H1 (cell line): ENCODE data around the gene SYNGR3. TPM values are rescaled to one million over a fixed set of nuclear protein-coding genes. Genes with fewer than 3 reads are reported as not detected.

Experiments
- CTCF ChIA-PET: fragments of 300-600 bp; sonication (Branson Sonifier 250); formaldehyde crosslinking; loops from one replicate; lab custom pipeline; 2021; ENCODE audit not compliant: partially characterized antibody; lab: Charles Lee
- POLR2A ChIA-PET: fragments of 300-600 bp; sonication (Branson Sonifier 250); formaldehyde crosslinking; loops from one replicate; lab custom pipeline; 2021; ENCODE audit warnings: inconsistent platforms; ENCODE audit not compliant: partially characterized antibody; lab: Charles Lee
- DNase-seq, 2 experiments: peaks; one replicate each; pipeline versions ENCODE4 v3.0.0 to v3.0.0-alpha.2; 2010 to 2022; ENCODE audit warnings: low spot score in 2 of 2, low read depth in 1 of 2, mixed read lengths in 1 of 2
- FAIRE-seq: peaks from 2 replicates; lab custom pipeline; 2011; peaks lifted over from hg19 to GRCh38; lab: Jason Lieb, UNC
- H2AFZ ChIP-seq: 2 replicates; pipeline ENCODE4 v1.8.1; 2012; ENCODE audit warnings: low read length, inconsistent platforms
- H2AK5ac ChIP-seq: 2 replicates; pipeline ENCODE4 v1.6.1; 2013; ENCODE audit warnings: low read depth, low read length
- H2BK120ac ChIP-seq: replicated peaks from 2 replicates; pipeline ENCODE3; 2013; ENCODE audit warnings: low read depth, low read length, inconsistent platforms
- H2BK12ac ChIP-seq: 2 replicates; pipeline ENCODE4 v1.6.1; 2013; ENCODE audit warnings: low read depth, low read length
- H2BK15ac ChIP-seq: 2 replicates; pipeline ENCODE4 v1.6.1; 2013; ENCODE audit warnings: low read length
- H2BK20ac ChIP-seq: 2 replicates; pipeline ENCODE4 v1.6.1; 2013; ENCODE audit warnings: low read length
- H2BK5ac ChIP-seq: 2 replicates; pipeline ENCODE4 v1.6.1; 2013; ENCODE audit warnings: low read depth, low read length
- H3K14ac ChIP-seq: 2 replicates; pipeline ENCODE4 v1.6.1; 2013; ENCODE audit warnings: inconsistent platforms; ENCODE audit not compliant: insufficient read length
- H3K18ac ChIP-seq: 2 replicates; pipeline ENCODE4 v1.6.1; 2013; ENCODE audit warnings: low read length; ENCODE audit errors: extremely low read depth
- H3K23ac ChIP-seq: 2 replicates; pipeline ENCODE4 v1.6.1; 2013; ENCODE audit warnings: inconsistent platforms; ENCODE audit not compliant: insufficient read length
- H3K23me2 ChIP-seq: 2 replicates; pipeline ENCODE4 v1.6.1; 2013; ENCODE audit warnings: low read depth, low read length
- H3K27ac ChIP-seq: 2 replicates; pipeline ENCODE4 v1.6.1; 2011; ENCODE audit warnings: low read depth, low read length, inconsistent platforms
- H3K27me3 ChIP-seq, 4 experiments: replicated peaks in 1 of 4; 1 replicate in 1 of 4; 2 replicates in 3 of 4; pipeline versions ENCODE4 v1.6.1 to v1.8.1; 2011 to 2013; ENCODE audit warnings: low read length in 3 of 4, mild to moderate bottlenecking in 3 of 4, inconsistent platforms in 2 of 4, mixed read lengths in 2 of 4, moderate library complexity in 1 of 4; ENCODE audit not compliant: control insufficient read depth in 3 of 4, insufficient read depth in 3 of 4; ENCODE audit errors: extremely low read depth in 1 of 4
- H3K36me3 ChIP-seq, 4 experiments: 2 replicates each; pipeline versions ENCODE4 v1.6.1 to v1.8.1; 2011 to 2013; ENCODE audit warnings: mild to moderate bottlenecking in 4 of 4, low read length in 3 of 4, moderate library complexity in 2 of 4, control low read depth in 1 of 4, inconsistent platforms in 1 of 4; ENCODE audit not compliant: insufficient read depth in 4 of 4, control insufficient read depth in 2 of 4
- H3K4ac ChIP-seq: replicated peaks from 2 replicates; pipeline ENCODE3; 2013; ENCODE audit warnings: low read length, low read depth, mixed read lengths, inconsistent platforms; ENCODE audit not compliant: insufficient read length
- H3K4me1 ChIP-seq, 4 experiments: replicated peaks in 1 of 4; 1 replicate in 1 of 4; 2 replicates in 3 of 4; pipeline versions ENCODE4 v1.6.1 to v1.8.1; 2011 to 2013; ENCODE audit warnings: low read length in 3 of 4, inconsistent platforms in 2 of 4, mixed read lengths in 1 of 4; ENCODE audit not compliant: insufficient read depth in 4 of 4, control insufficient read depth in 3 of 4
- H3K4me2 ChIP-seq, 2 experiments: 2 replicates each; pipeline versions ENCODE4 v1.6.1 to v1.8.1; 2011 to 2013; ENCODE audit warnings: low read depth in 2 of 2, low read length in 2 of 2, control low read depth in 1 of 2, inconsistent platforms in 1 of 2, mild to moderate bottlenecking in 1 of 2; ENCODE audit not compliant: insufficient read depth in 1 of 2
- H3K4me3 ChIP-seq, 4 experiments: fragments of 200-600, 300-600 bp in 1 of 4; sonication (generic), shearing (Covaris generic), sonication (Bioruptor Twin) in 1 of 4; 2 replicates each; pipeline versions ENCODE4 v1.5.1 to v1.8.1; 2011 to 2016; ENCODE audit warnings: low read length in 4 of 4, low read depth in 3 of 4, control low read depth in 2 of 4, inconsistent platforms in 2 of 4, mild to moderate bottlenecking in 2 of 4, mixed read lengths in 1 of 4, moderate library complexity in 1 of 4; ENCODE audit not compliant: insufficient read depth in 2 of 4; ENCODE audit errors: extremely low read depth in 1 of 4
- H3K56ac ChIP-seq: replicated peaks from 2 replicates; pipeline ENCODE3; 2013; ENCODE audit warnings: low read depth, mild to moderate bottlenecking, mixed read lengths, low read length, inconsistent platforms; ENCODE audit not compliant: insufficient read length
- H3K79me1 ChIP-seq: 2 replicates; pipeline ENCODE4 v1.6.1; 2013; ENCODE audit warnings: low read depth, low read length, control low read depth
- H3K79me2 ChIP-seq, 2 experiments: 2 replicates each; pipeline versions ENCODE4 v1.6.1 to v1.8.1; 2012 to 2013; ENCODE audit warnings: low read length in 2 of 2, mild to moderate bottlenecking in 2 of 2, inconsistent platforms in 1 of 2; ENCODE audit not compliant: insufficient read depth in 2 of 2, control insufficient read depth in 1 of 2
- H3K9ac ChIP-seq, 4 experiments: replicated peaks in 1 of 4; 1 replicate in 1 of 4; 2 replicates in 3 of 4; pipeline versions ENCODE4 v1.6.1 to v1.8.1; 2011 to 2013; ENCODE audit warnings: low read depth in 3 of 4, low read length in 3 of 4, control low read depth in 2 of 4, mild to moderate bottlenecking in 2 of 4, moderate library complexity in 2 of 4, inconsistent platforms in 1 of 4; ENCODE audit errors: extremely low read depth in 1 of 4
- H3K9me3 ChIP-seq, 2 experiments: 2 replicates each; pipeline versions ENCODE4 v1.6.1 to v1.8.1; 2012 to 2013; ENCODE audit warnings: mild to moderate bottlenecking in 2 of 2, moderate library complexity in 2 of 2, control low read depth in 1 of 2, inconsistent platforms in 1 of 2, low read depth in 1 of 2, low read length in 1 of 2, mixed read lengths in 1 of 2; ENCODE audit not compliant: insufficient read depth in 2 of 2
- H4K20me1 ChIP-seq, 2 experiments: replicated peaks in 1 of 2; 2 replicates each; pipeline versions ENCODE3 to v1.8.1; 2011 to 2013; ENCODE audit warnings: inconsistent platforms in 2 of 2, low read length in 2 of 2, mild to moderate bottlenecking in 1 of 2; ENCODE audit not compliant: insufficient read depth in 2 of 2, control insufficient read depth in 1 of 2
- H4K5ac ChIP-seq: 2 replicates; pipeline ENCODE4 v1.6.1; 2013; ENCODE audit warnings: low read length, low read depth, mixed read lengths, inconsistent platforms; ENCODE audit not compliant: insufficient read length
- H4K8ac ChIP-seq: 2 replicates; pipeline ENCODE4 v1.8.0; 2013; ENCODE audit warnings: mild to moderate bottlenecking, moderate library complexity, low read length, inconsistent platforms; ENCODE audit not compliant: insufficient read depth; ENCODE audit errors: extremely low read depth
- H4K91ac ChIP-seq: replicated peaks from 2 replicates; pipeline ENCODE3; 2013; ENCODE audit warnings: low read length, mixed read lengths, inconsistent platforms; ENCODE audit not compliant: insufficient read length
- CEBPB ChIP-seq: IDR thresholded peaks from 2 replicates; pipeline ENCODE4 v1.6.1; 2012; ENCODE audit warnings: low read depth, low read length
- CHD1 ChIP-seq: IDR thresholded peaks from 2 replicates; pipeline ENCODE4 v1.6.1; 2012; ENCODE audit warnings: low read depth, low read length, improper control_type of control experiment
- CTCF ChIP-seq, 3 experiments: IDR thresholded peaks; 1 replicate in 2 of 3; 2 replicates in 1 of 3; pipeline versions ENCODE4 v1.5.1 to v1.6.1; 2011; ENCODE audit warnings: low read length in 3 of 3, mild to moderate bottlenecking in 3 of 3, inconsistent platforms in 2 of 3, low read depth in 1 of 3, moderate library complexity in 1 of 3; ENCODE audit not compliant: insufficient read depth in 1 of 3; ENCODE audit errors: control extremely low read depth in 1 of 3
- GABPA ChIP-seq: IDR thresholded peaks from 2 replicates; pipeline ENCODE4 v1.6.1; 2011; ENCODE audit warnings: mild to moderate bottlenecking, low read length, moderate library complexity, borderline replicate concordance; ENCODE audit not compliant: insufficient read depth
- KDM5A ChIP-seq: fragments of 200-600 bp; IDR thresholded peaks from 2 replicates; pipeline ENCODE4 v1.7.1; 2012; ENCODE audit warnings: mild to moderate bottlenecking, low read length, inconsistent platforms, mixed read lengths
- MAX ChIP-seq: IDR thresholded peaks from 2 replicates; pipeline ENCODE4 v1.6.1; 2012; ENCODE audit warnings: inconsistent platforms
- RAD21 ChIP-seq, 2 experiments: IDR thresholded peaks in 1 of 2; conservative IDR thresholded peaks in 1 of 2; 2 replicates each; pipeline ENCODE4 v1.6.1; 2011; ENCODE audit warnings: low read depth in 2 of 2, low read length in 2 of 2, improper control_type of control experiment in 1 of 2, inconsistent platforms in 1 of 2, mild to moderate bottlenecking in 1 of 2, moderate library complexity in 1 of 2
- SAP30 ChIP-seq: fragments of 300-600 bp; sonication (generic); IDR thresholded peaks from 2 replicates; pipeline ENCODE4 v1.7.1; 2012; ENCODE audit warnings: low read length, moderate library complexity, mild to moderate bottlenecking, inconsistent platforms; ENCODE audit not compliant: insufficient read depth, insufficient replicate concordance
- SIX5 ChIP-seq: IDR thresholded peaks from 2 replicates; pipeline ENCODE4 v1.6.1; 2011; ENCODE audit warnings: mild to moderate bottlenecking, low read depth, low read length
- WGBS, 2 experiments: shearing (Covaris generic) in 1 of 2; methylation state at CpG; one replicate each; pipeline versions ENCODE4 v1.1.6 to v1.1.7; 2013 to 2015; ENCODE audit warnings: low lambda C conversion rate in 2 of 2, mixed read lengths in 2 of 2, inconsistent platforms in 1 of 2, low coverage in 1 of 2, missing lambda C conversion rate in 1 of 2; ENCODE audit not compliant: insufficient replicate concordance in 2 of 2, insufficient coverage in 1 of 2, insufficient read length in 1 of 2; ENCODE audit errors: extremely low coverage in 1 of 2, missing lambda C conversion rate in 1 of 2; 5-methylcytosine and 5-hydroxymethylcytosine counted together
- polyA plus RNA-seq, 7 experiments: library from polyadenylated mRNA; depleted of rRNA in 3 of 7; stranded (reverse) in 5 of 7; unstranded in 2 of 7; fragments of >200 nt in 5 of 7; fragments of 200-250 nt in 2 of 7; gene quantifications; 1 replicate in 5 of 7; 2 replicates in 1 of 7; 4 replicates in 1 of 7; pipeline versions ENCODE4 v1.2.1 to v1.2.3, GENCODE V29; 2011 to 2013; ENCODE audit warnings: missing spikeins in 2 of 7, mixed read lengths in 2 of 7
- total RNA-seq: library from RNA; stranded (reverse); fragmentation: NEBNext Ultra II Directional; extraction: Animal tissue kit (Norgen Biotek cat#: 25700); gene quantifications from 2 replicates; pipeline ENCODE4 v1.2.1, GENCODE V29; 2021

The SYNGR3 gene
- total and polyA plus RNA-seq, 2 of the 8 experiments (the other 6 are each of a cell fraction or from before 2014, with no cell fraction given): 36.2 to 49.9 TPM

DNA sequence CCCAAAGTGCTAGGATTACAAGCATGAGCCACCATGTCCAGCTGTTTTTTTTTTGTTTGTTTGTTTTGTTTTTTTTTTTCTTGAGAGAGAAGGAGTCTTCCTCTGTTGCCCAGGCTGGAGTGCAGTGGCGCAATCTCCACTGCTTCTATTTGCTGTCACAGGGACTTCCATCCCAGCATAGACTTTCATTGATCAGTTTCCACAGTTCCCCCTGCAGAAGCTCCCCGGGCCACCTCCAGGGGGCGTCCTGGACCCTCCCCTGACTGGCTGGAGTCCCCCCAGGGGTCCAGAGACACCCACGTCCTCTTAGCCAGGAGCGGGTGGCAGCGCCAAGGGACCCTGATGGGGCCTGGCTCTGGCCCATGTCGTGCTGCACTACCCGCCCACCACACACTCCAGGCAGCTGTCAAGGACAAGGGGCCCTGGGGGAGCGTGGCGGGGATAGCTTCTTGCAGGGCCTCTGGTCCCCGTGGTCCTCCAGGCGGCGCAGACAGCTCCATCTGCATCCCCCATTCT, 26.7 kb downstream of the SYNGR3 start:
- H3K27me3 ChIP-seq: peaks cover 20 to 34% (median 26%) of the 10 kb centered on the region in 4 experiments
- 64% methylated on average over 12 of the region's 13 CpGs; no CpG with 5 or more reads in 1 of the 2 experiments for WGBS, 2 experiments
- H3K4me3 ChIP-seq: no peak overlapping the region
- H3K27ac ChIP-seq: no peak overlapping the region
- no peak overlapping the region for H2BK20ac ChIP-seq
- H4K20me1 ChIP-seq: no peaks in the 10 kb centered on the region
- H2AFZ ChIP-seq: no peak overlapping the region
- no peaks in the 10 kb centered on the region for H3K79me1 ChIP-seq
- no peak overlapping the region for H2AK5ac ChIP-seq
- CTCF ChIA-PET: interaction anchor here (0.6 to 3.3 kb wide), 24 partner anchors 8 to 165 kb away, joined by 3 to 18 read pairs (median 4); partner anchors contain the start of gene PKD1
- H2BK12ac ChIP-seq: no peak overlapping the region
- peak in 1 of 2 experiments; percentile 79 for DNase-seq
- H3K79me2 ChIP-seq: no peaks in the 10 kb centered on the region
- H3K4me2 ChIP-seq: no peak overlapping the region
- H2BK15ac ChIP-seq: no peak overlapping the region
- no peak overlapping the region for H3K18ac ChIP-seq
- POLR2A ChIA-PET: interaction anchor here (0.6 to 1.4 kb wide), 8 partner anchors 9 to 338 kb away, joined by 3 to 8 read pairs (median 4); partner anchors contain the start of genes JPT2, RAB26, RPS2 and TRAF7
- no peaks in the 10 kb centered on the region for H3K9me3 ChIP-seq
- H4K5ac ChIP-seq: no peak overlapping the region
- H3K9ac ChIP-seq: no peak overlapping the region
- peaks cover 0 to 15% (median 2%) of the 10 kb centered on the region in 4 experiments; a peak in 4 of 7 replicates for H3K4me1 ChIP-seq
- H3K4ac ChIP-seq: no peak overlapping the region
- H3K23me2 ChIP-seq: peaks cover 8% of the 10 kb centered on the region; the same call in 1 of the 2 replicates
- H2BK5ac ChIP-seq: no peak overlapping the region
- no peak overlapping the region for H2BK120ac ChIP-seq
- H4K91ac ChIP-seq: no peak overlapping the region
- H4K8ac ChIP-seq: no peak overlapping the region
- H3K56ac ChIP-seq: no peak overlapping the region
- H3K36me3 ChIP-seq: peaks cover 0 to 5% (median 0%) of the 10 kb centered on the region in 4 experiments; a peak in 1 of 8 replicates
- no peak overlapping the region for H3K23ac ChIP-seq
- no peak for FAIRE-seq
- H3K14ac ChIP-seq: no peak overlapping the region
- TF ChIP-seq RAD21 (IDR thresholded peaks at IDR 0.05 in 1 of 2, conservative IDR thresholded peaks at IDR 0.05 in 1 of 2; ENCODE audit: low read depth in 2 of 2, low read length in 2 of 2) (peak; percentile 30 to 45; a peak in 3 of 4 replicates), SAP30 (no peak), MAX (no peak), CTCF (IDR thresholded peaks at IDR 0.05; ENCODE audit: control extremely low read depth in 1 of 3, insufficient read depth in 1 of 3, low read depth in 1 of 3, low read length in 3 of 3) (peak; percentile 57 to 67 (median 58)), SIX5 (no peak), GABPA (peak; percentile 51; the same call in 1 of the 2 replicates), CHD1 (no peak), CEBPB (peak; percentile 24; the same call in 1 of the 2 replicates), KDM5A (no peak)
